K562 (cell line): ENCODE results near the gene B4GALT1. TPM values are rescaled to one million over a fixed set of nuclear protein-coding genes. Genes with fewer than 3 reads are reported as not detected.
A peak's percentile ranks its signal among the peaks of the same experiment; 100 is the strongest.

Source experiments
- ARID2 ChIP-seq: fragments of 450-650 bp; IDR thresholded peaks from 2 replicates; pipeline ENCODE4 v1.6.1; 2017; ENCODE audit warnings: antibody characterized with exemption, mild to moderate bottlenecking
- BDP1 ChIP-seq: IDR thresholded peaks from 3 replicates; pipeline ENCODE4 v1.6.1; 2011; ENCODE audit not compliant: insufficient read length, insufficient read depth
- ETV1 ChIP-seq: fragments of 450-650 bp; conservative IDR thresholded peaks from 2 replicates; pipeline ENCODE4 v1.6.1; 2016; ENCODE audit warnings: missing genetic modification characterization, control low read depth, low read depth, missing compliant biosample characterization
- ETV5 ChIP-seq: sonication (generic); formaldehyde crosslinking; IDR thresholded peaks from 2 replicates; pipeline ENCODE4 v1.4.0; 2020; ENCODE audit warnings: low read depth, mild to moderate bottlenecking, missing genetic modification reagents
- NFATC3 ChIP-seq: fragments of 450-650 bp; IDR thresholded peaks from 2 replicates; pipeline ENCODE4 v1.6.1; 2017; ENCODE audit warnings: mild to moderate bottlenecking
- NRF1 ChIP-seq, 2 experiments: fragments of 450-650 bp; IDR thresholded peaks in 1 of 2; conservative IDR thresholded peaks in 1 of 2; 2 replicates each; pipeline ENCODE4 v1.6.1; 2014; ENCODE audit warnings: mild to moderate bottlenecking in 2 of 2
- POLR3A ChIP-seq: IDR thresholded peaks from 2 replicates; pipeline ENCODE4 v1.6.1; 2011; ENCODE audit warnings: borderline replicate concordance, mild to moderate bottlenecking, moderate library complexity; ENCODE audit not compliant: insufficient read length, insufficient read depth; ENCODE audit errors: extremely low read depth
- RBM34 ChIP-seq: fragments of 200-400 bp; formaldehyde crosslinking; IDR thresholded peaks from 2 replicates; pipeline ENCODE4 v1.6.1; 2018; ENCODE audit warnings: low read length, borderline replicate concordance; ENCODE audit not compliant: insufficient read depth
- SMARCC2 ChIP-seq: fragments of 450-650 bp; IDR thresholded peaks from 2 replicates; pipeline ENCODE4 v1.6.1; 2017; ENCODE audit warnings: antibody characterized with exemption, moderate library complexity, mild to moderate bottlenecking, low read depth
- TCFL5 ChIP-seq: fragments of 250-450 bp; sonication (Bioruptor Pico); conservative IDR thresholded peaks from 2 replicates; pipeline ENCODE4 v1.6.1; 2021; ENCODE audit warnings: mild to moderate bottlenecking, moderate library complexity, matching md5 sums
- ZFPM2 ChIP-seq: fragments of 250-450 bp; sonication (Bioruptor Pico); IDR thresholded peaks from 2 replicates; pipeline ENCODE4 v1.5.1; 2022; ENCODE audit warnings: mild to moderate bottlenecking
- ZNF274 ChIP-seq: IDR thresholded peaks from 2 replicates; pipeline ENCODE4 v1.6.1; 2011; ENCODE audit warnings: low read depth, mild to moderate bottlenecking, low read length, moderate library complexity, borderline replicate concordance
- polyA plus RNA-seq, 8 experiments: library from polyadenylated mRNA; depleted of rRNA in 4 of 8; stranded (reverse) in 5 of 8; unstranded in 3 of 8; fragments of >200 nt; fragmentation: Nextera tagmentation in 2 of 8; fragmentation: Illumina TruSeq in 1 of 8; extraction: Ambion mirVana in 2 of 8; extraction: Trizol in 1 of 8; gene quantifications; 2 replicates each; pipeline versions ENCODE4 v1.2.1 to v1.2.3, GENCODE V29; 2011 to 2014; ENCODE audit warnings: inconsistent platforms in 1 of 8, missing spikeins in 1 of 8
- total RNA-seq, 7 experiments: library from RNA; depleted of rRNA in 6 of 7; stranded (reverse); fragments of >200 nt in 6 of 7; fragmentation: Illumina TruSeq in 2 of 7; extraction: Trizol in 2 of 7; gene quantifications; 2 replicates each; pipeline versions ENCODE4 v1.2.1 to v1.2.3, GENCODE V29; 2011 to 2021; ENCODE audit warnings: low replicate concordance in 1 of 7
- TF ChIP-seq, protein P1 (sequence below), 2 experiments: fragments of 450-650 bp; formaldehyde crosslinking in 1 of 2; IDR thresholded peaks; 2 replicates each; pipeline versions ENCODE4 v1.4.0 to v1.6.1; 2014 to 2020; ENCODE audit warnings: mild to moderate bottlenecking in 2 of 2, borderline replicate concordance in 1 of 2, low read depth in 1 of 2
- TF ChIP-seq, protein P2 (sequence below): fragments of 450-650 bp; formaldehyde crosslinking; IDR thresholded peaks from 2 replicates; pipeline ENCODE4 v1.4.0; 2020; ENCODE audit warnings: mild to moderate bottlenecking, moderate library complexity
- TF ChIP-seq, protein P3 (sequence below): fragments of 200-800 bp; sonication (Bioruptor generic); IDR thresholded peaks from 2 replicates; pipeline ENCODE4 v1.6.1; 2017; ENCODE audit warnings: missing genetic modification characterization, missing compliant biosample characterization

B4GALT1 gene
- total and polyA plus RNA-seq, 9 of the 15 experiments (the other 6 are each of a cell fraction or from before 2014, with no cell fraction given) = 4.1 to 26.8 (median 7.1) TPM

DNA sequence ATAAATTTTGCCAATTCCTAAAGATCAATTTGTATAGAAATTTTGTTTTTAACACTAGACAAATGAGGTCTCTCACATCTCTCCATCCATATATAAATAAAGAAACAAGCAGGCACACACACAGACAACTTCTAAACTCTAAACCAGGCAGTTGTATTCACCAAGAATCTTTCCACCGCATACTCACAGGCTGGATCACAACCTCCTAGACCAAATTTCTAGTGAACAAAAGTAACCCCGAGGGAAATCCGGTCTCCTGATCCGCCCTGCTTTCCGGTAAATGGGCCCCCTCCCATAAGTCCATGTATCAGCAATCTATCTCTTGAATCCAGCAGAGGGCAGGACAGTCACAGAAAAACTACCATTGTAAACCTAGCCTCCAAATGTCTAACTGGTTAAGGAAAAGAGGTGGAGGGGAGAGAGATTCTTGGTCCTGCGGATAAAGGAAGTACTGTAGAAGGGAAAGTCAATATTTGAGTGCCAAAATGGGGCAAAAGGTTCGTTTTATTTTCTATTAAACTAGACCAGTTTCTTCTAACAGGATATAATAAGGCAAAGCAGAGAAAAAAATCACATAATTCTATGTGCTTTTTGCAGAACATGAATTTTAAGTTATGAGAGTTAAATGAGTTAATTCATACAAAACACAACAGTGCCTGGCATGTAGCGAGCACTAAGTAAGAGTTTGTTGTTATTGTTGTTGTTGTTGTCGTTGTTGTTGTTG, 85.8 kb downstream of the B4GALT1 start (continued):
- no peak for TF ChIP-seq SMARCC2
- TF ChIP-seq RBM34 = no peak
- TF ChIP-seq ARID2 = peak; percentile 91
- TF ChIP-seq, protein P1, sequence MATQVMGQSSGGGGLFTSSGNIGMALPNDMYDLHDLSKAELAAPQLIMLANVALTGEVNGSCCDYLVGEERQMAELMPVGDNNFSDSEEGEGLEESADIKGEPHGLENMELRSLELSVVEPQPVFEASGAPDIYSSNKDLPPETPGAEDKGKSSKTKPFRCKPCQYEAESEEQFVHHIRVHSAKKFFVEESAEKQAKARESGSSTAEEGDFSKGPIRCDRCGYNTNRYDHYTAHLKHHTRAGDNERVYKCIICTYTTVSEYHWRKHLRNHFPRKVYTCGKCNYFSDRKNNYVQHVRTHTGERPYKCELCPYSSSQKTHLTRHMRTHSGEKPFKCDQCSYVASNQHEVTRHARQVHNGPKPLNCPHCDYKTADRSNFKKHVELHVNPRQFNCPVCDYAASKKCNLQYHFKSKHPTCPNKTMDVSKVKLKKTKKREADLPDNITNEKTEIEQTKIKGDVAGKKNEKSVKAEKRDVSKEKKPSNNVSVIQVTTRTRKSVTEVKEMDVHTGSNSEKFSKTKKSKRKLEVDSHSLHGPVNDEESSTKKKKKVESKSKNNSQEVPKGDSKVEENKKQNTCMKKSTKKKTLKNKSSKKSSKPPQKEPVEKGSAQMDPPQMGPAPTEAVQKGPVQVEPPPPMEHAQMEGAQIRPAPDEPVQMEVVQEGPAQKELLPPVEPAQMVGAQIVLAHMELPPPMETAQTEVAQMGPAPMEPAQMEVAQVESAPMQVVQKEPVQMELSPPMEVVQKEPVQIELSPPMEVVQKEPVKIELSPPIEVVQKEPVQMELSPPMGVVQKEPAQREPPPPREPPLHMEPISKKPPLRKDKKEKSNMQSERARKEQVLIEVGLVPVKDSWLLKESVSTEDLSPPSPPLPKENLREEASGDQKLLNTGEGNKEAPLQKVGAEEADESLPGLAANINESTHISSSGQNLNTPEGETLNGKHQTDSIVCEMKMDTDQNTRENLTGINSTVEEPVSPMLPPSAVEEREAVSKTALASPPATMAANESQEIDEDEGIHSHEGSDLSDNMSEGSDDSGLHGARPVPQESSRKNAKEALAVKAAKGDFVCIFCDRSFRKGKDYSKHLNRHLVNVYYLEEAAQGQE (IDR thresholded peaks at IDR 0.05; ENCODE audit: borderline replicate concordance) = peak; percentile 87
- TF ChIP-seq, protein P1 (CRISPR knock-in tag; IDR thresholded peaks at IDR 0.05; ENCODE audit: low read depth) = no peak
- TF ChIP-seq ETV1 = 0 out of 2 replicates have a peak, but pooled peaks have one; percentile 33
- TF ChIP-seq ZNF274 = no peak
- no peak for TF ChIP-seq ZFPM2 (CRISPR knock-in tag)
- no peak for TF ChIP-seq NFATC3
- no peak for TF ChIP-seq TCFL5 (CRISPR knock-in tag)
- no peak for TF ChIP-seq BDP1
- TF ChIP-seq NRF1 (conservative IDR thresholded peaks at IDR 0.05 in 1 of 2, IDR thresholded peaks at IDR 0.05 in 1 of 2) = no peak
- TF ChIP-seq, protein P2, sequence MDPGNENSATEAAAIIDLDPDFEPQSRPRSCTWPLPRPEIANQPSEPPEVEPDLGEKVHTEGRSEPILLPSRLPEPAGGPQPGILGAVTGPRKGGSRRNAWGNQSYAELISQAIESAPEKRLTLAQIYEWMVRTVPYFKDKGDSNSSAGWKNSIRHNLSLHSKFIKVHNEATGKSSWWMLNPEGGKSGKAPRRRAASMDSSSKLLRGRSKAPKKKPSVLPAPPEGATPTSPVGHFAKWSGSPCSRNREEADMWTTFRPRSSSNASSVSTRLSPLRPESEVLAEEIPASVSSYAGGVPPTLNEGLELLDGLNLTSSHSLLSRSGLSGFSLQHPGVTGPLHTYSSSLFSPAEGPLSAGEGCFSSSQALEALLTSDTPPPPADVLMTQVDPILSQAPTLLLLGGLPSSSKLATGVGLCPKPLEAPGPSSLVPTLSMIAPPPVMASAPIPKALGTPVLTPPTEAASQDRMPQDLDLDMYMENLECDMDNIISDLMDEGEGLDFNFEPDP (CRISPR knock-in tag) = no peak
- TF ChIP-seq, protein P3, sequence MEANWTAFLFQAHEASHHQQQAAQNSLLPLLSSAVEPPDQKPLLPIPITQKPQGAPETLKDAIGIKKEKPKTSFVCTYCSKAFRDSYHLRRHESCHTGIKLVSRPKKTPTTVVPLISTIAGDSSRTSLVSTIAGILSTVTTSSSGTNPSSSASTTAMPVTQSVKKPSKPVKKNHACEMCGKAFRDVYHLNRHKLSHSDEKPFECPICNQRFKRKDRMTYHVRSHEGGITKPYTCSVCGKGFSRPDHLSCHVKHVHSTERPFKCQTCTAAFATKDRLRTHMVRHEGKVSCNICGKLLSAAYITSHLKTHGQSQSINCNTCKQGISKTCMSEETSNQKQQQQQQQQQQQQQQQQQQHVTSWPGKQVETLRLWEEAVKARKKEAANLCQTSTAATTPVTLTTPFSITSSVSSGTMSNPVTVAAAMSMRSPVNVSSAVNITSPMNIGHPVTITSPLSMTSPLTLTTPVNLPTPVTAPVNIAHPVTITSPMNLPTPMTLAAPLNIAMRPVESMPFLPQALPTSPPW = peak; percentile 51; the same call in 1 of the 2 replicates
- no peak for TF ChIP-seq ETV5
- TF ChIP-seq POLR3A = no peak
